Measurements from ENCODE around the gene DDX50.
"Not testable (repeated sequence)": the region's sequence is repeated elsewhere in the genome, so short reads cannot be mapped to it uniquely, and the experiment has no call there.

The DDX50 gene

DNA sequence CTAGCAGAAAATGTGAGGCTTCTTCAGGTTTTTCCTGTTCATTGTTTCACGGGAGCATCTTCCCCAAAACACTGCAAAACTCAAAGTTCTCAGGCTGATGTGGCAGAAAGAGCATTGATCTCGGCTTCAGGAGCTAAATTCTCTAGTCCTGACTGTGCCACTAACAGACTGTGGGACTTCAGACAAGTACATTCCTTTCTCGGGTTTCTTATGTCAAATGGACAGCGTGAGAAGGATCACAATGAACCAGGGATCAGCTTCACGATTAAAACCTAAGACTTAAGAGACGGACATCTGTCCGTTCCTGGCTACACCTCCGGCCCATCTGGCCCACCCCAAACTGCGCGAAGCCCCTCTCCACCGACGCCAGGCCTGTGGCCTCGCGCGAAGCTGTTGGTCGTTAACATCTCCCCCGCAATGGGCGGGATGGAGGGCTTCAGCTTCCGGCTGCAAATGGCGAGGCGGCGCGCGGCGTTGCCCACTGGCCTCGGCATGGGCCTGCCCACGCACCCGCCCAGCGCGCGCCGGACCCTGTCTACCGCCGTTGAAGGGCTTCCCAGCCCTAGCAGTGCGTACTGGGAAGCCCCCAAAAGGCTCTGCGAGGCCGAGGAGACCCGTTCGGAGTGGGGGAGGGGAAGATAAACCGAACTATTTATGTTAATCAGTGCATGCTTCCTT lies 549 bp upstream of the DDX50 start:
- peak; percentile 92 for DNase-seq (ENCODE audit: low spot score)

DNA sequence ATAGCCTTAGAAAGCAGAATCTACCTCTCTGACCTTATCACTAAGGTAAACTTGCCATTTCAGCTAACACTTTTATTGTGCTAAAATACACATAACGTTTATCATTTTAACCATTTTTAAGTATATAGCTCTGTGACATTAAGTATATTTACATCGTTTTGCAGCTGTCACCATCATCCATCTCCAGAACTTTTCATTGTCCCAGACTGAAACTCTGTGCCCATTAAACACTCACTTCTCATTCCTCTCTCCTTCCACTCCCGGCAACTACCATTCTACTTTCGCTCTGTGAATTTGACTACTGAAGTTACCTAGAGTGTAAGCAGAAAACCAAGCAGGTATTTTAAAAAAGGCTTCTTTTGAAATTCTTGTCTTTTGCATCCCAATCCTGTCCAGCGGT lies 1.3 kb downstream of the DDX50 start:
- DNase-seq (ENCODE audit: low spot score), result no peak

DNA sequence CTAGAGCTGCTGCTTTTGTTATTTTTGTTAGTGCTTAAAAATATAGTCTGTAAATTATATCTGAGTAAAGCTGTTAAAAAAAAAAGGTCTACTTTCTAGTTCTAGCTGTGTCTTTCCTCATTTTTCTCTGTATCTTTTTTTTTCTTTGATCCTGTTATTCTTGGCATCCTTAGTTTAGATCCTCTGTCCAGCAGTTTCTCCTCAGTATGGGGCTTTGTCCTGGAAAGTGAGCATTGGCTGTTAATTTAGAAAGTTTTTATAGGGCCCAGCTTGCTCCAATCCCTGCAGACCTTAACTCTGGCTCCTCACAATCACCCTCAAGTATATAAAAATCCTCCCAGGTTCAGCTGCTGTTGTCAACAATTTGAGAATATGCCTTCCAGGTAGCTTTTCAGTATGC lies 23.5 kb downstream of the DDX50 start:
- DNase-seq (ENCODE audit: low spot score), result no peak

DNA sequence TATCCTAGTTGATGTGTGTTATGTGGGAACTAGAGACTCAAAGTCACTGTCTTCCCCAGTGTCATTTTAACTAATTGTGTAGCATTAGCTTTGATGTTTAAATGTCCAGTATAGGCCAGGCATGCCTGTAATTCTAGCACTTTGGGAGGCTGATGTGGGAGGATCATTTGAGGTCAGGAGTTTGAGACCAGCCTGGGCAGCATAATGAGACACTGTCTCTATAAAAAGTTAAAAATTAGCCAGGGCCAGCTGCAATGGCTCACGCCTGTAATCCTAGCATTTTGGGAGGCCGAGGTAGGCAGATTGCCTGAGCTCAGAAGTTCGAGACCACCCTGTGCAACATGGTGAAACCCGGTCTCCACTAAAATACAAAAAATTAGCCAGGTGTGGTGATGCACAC lies 24.4 kb downstream of the DDX50 start:
- no peak for DNase-seq (ENCODE audit: low spot score)

DNA sequence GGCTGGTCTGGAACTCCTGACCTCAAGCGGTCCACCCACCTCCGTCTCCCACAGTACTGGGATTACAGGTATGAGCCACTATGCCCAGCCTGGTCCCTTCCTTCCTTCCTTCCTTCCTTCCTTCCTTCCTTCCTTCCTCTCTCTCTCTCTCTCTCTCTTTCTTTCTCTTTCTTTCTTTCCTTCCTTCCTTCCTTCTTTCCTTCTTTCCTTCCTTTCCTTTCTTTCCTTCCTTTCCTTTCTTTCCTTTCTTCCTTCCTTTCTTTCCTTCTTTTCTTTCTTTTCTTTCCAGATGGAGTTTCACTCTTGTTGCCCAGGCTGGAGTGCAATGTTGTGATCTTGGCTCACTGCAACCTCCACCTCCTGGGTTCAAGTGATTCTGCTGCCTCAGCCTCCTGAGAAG lies 28.0 kb downstream of the DDX50 start:
- not testable (repeated sequence) for DNase-seq (ENCODE audit: low spot score)

DNA sequence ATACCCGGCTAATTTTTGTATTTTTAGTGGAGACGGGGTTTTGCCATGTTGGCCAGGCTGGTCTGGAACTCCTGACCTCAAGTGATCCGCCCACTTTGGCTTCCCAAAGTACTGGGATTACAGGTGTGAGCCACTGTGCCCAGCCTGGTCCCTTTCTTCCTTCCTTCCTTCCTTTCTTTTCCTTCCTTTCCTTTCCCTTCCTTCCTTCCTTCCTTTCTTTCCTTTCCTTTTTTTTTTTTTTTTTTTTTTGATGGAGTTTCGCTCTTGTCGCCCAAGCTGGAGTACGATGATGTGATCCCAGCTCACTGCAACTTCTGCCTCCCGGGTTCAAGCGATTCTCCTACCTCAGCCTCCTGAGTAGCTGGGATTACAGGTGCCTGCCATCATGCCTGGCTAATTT lies 28.8 kb downstream of the DDX50 start:
- not testable (repeated sequence) for DNase-seq (ENCODE audit: low spot score)

DNA sequence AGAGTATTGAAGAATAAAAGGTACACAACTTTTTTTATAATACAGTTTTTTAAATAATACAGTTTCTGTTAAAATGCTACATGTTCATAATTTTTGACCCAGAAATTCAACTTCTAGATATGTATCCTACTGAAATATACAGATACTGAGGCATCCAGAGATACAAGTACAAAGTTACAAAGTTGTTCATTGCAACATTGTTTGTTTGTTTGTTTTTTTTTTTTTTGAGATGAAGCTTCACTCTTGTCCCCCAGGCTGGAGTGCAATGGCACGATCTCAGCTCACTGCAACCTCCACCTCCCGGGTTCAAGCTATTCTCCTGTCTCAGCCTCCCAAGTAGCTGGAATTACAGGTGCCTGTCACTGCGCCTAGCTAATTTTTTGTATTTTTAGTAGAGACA lies 31.7 kb downstream of the DDX50 start:
- DNase-seq (ENCODE audit: low spot score), result not testable (repeated sequence)

DNA sequence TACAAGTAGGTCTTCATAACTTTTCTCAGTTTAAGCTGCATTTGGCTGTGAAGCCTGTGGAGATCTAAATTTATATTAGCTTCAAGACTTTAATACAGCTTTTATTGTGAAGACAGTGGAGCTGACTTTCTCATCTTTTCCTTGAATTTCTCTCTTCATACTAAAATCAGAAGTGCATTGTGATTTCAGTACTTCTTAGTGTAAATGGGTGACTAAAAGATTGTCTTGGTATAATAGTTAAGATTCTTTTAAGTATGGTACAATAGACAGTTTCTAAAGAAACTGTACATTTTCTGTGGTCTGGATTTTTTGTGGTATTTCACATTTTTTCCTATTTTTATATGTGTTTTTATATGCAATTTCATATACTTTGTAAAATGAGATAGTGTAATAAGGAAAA lies 33.9 kb downstream of the DDX50 start:
- no peak for DNase-seq (ENCODE audit: low spot score)

DNA sequence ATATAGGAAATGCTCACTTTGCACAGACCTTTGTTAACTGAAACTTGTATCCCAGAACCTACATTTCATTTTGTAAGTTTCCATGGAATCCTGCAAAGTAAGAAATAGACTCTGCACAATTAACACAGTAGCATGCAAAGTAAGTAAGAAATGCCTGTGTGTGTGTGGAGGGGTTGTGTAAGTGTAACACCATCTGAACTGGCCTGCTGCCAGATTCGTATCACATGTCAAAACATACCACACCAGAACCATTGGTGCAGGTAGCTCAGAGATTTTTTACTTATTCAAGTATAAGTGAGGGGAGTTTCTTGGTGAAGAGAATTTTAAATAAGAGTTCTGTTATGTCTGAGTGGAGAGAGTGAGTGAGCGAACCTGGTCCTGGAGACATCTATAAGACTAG lies 37.0 kb downstream of the DDX50 start:
- no peak for DNase-seq (ENCODE audit: low spot score)

DNA sequence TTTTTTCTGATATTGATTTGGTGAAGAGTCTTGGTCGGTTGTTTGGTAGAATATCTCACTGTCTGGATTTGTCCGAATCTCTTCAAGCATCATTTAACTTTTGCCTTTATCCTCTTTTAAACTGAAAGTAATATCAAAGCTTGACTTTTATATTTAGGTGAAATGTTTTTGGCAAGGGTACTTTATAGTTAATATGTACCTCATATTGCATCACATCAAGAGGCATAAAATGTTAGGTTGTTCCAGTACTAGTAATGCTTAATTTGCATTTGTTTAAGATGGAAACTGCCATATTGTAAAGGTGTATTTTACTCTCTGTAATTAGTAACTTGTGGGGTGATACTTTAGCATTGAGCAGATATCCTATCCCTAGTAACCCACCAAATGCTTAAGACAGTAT lies 37.8 kb downstream of the DDX50 start:
- DNase-seq (ENCODE audit: low spot score), result no peak

DNA sequence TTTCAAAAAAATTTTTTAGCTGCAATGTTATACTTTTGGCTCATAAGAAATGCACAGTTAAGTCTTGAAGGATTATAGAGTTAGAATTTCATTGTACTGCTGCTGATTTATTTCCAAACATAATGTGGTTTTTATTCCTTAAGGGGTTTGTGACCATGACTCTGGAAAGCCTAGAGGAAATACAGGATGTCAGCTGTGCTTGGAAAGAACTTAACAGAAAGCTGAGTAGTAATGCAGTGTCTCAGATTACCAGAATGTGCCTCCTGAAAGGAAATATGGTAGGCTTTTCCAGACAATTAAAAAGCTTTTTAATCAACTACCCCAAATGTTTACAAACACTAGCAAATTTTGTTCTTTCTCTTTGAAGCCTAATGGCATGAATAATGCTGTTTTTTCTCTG lies 39.8 kb downstream of the DDX50 start:
- not testable (repeated sequence) for DNase-seq (ENCODE audit: low spot score)

DNA sequence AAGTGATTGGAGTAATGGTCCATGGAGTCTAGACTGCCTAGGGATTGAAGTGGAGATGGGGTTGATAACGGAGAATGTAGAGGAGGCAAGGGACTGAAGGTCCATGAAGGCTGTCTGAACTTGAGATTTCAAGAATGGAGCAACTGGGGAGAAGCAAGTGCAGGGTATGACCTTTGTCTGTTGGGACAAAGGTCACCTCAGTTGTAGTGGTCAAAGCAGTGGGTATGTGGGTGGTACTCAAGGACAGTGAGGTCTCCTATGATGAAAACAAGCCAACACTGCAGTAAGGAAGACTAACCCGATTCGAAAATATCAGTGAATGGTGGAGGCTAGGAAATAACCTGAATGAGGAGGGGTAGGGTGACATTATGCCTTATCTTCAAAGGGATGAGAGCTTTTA lies 49.5 kb downstream of the DDX50 start:
- DNase-seq (ENCODE audit: low spot score), result no peak

DNA sequence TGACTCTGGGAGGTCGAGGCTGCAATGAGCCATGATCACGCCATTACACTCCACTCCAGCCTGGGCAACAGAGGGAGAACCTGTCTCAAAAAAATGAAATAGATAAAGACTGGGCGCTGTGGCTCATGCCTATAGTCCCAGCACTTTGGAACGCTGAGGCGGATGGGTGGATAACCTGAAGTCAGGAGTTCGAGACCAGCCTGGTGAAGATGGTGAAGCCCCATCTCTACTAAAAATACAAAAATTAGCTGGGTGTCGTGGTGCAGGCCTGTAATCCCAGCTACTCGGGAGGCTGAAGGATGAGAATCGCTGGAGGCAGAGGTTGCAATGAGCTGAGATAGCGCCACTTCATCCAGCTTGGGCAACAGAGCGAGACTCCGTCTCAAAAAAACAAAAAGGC lies 53.8 kb downstream of the DDX50 start:
- DNase-seq (ENCODE audit: low spot score), result no peak

DNA sequence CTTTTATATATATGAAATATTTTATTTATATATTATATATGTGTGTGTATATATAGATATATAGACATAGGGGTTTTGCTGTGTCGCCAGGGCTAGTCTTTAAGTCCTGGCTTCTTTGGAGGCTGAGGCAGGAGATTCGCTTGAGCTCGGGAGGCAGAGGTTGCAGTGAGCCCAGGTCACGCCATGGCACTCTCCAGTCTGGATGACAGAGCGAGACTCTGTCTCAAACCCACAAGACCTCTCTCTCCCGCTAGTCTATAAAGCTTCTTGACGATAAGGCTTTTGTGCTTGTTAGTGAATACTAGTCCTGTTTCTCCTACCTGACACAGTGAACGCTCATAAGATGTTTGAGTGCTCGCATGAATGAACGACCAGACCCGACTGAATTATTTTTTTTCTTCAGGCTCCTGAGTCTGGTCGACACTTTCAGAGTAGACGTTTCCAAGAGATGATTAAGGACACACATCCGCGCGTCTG lies 54.3 kb downstream of the DDX50 start:
- DNase-seq (ENCODE audit: low spot score), result no peak

DNA sequence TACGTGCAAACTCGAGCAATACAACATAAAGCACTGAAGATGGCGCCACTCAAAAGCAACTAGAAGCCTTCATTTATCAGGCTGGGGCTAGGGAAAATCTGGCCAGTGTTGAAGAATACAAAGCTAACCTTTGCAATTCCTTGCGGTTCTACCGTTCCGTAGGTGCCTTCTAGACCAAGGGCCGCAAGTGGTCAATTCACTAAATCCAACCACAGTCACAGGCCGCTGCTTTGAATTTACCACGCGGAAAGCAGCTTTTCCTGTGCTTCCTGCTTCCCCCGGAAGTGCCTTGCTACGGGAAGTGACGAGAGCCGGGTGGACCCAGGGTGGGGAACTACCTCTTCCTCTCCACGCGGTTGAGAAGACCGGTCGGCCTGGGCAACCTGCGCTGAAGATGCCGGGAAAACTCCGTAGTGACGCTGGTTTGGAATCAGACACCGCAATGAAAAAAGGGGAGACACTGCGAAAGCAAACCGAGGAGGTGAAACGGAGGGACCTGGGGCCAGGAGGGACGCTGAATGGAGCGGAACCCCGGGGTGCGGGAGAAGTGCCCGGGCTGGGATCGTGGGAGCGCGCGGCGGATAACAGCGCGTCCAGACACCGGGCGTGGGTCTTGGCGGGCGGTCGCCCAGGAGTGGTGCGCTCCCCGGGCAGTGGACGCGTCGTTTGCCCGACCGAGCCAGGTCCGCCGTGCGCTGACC lies 54.9 kb downstream of the DDX50 start, which contains the start of gene DDX21:
TSS of gene DDX21 (plus strand) at position 339 of the 701 bp plus-strand sequence. CDS start at position 395, 56 bp downstream.
- peak; percentile 94 for DNase-seq (ENCODE audit: low spot score)

DNA sequence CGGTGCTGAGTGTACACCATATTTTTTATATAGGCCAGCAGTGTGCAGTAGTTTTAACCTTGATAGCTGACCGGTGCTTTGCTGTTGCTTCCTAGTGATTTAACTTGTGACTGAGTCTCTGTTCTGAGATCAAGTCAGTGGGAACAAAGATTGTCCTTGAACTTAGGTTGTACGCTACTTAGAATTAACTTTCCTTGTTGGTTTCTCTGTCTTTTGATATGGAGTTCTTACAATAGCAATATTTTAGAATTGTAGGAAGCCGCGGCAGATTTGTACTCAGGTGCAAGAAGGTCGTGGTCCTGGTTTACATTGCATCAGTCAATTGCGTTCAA lies 56.1 kb downstream of the DDX50 start:
- no peak for DNase-seq (ENCODE audit: low spot score)

DNA sequence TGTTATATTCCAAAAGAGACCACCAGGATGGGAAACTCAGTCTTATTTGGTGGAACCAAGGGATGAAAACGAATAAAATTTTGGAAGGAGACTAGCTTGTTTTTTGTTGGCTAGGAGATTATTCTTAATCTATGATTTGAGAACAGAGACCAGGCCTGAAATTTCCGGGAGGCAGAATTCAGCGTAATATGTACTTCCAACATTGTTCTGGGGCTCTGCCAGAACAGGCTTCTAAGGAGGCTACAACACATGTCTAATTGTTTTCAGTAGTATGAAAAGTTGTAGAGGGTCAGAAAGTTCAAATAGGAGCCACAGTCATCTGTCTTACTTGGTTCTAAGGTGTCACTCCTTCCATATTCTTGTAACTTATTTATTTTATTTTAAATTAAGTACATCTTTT lies 56.5 kb downstream of the DDX50 start:
- DNase-seq (ENCODE audit: low spot score), result no peak

DNA sequence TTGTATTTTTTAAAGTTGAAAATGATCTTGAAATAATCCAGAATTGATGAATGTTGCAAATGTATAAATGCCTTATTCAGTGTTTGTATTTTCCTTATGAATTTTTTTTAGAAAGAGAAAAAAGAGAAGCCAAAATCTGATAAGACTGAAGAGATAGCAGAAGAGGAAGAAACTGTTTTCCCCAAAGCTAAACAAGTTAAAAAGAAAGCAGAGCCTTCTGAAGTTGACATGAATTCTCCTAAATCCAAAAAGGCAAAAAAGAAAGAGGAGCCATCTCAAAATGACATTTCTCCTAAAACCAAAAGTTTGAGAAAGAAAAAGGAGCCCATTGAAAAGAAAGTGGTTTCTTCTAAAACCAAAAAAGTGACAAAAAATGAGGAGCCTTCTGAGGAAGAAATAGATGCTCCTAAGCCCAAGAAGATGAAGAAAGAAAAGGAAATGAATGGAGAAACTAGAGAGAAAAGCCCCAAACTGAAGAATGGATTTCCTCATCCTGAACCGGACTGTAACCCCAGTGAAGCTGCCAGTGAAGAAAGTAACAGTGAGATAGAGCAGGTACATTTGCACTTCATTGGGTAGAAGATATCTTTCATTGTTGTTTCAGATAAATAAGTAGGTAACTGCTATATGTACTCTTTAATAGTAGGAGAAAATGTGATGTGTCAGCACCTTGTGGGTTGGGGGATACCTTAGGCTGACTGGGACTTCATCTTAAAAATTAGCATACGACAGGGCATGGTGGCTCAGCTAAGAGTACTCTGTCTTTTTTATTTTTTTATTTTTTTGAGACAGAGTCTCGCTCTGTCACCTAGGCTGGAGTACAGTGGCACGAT lies 58.8 kb downstream of the DDX50 start:
- DNase-seq (ENCODE audit: low spot score), result no peak

DNA sequence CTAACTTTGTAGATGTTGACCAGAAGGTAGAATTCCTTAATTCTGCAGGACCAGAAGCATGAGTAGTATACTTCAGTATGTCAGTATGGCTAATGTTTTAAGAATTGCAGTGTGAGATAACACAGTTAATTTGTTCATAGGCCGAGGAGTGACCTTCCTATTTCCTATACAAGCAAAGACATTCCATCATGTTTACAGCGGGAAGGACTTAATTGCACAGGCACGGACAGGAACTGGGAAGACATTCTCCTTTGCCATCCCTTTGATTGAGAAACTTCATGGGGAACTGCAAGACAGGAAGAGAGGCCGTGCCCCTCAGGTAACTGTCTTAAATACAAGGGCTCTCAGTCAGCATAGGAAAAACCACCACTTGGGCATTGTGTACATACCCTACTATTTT lies 62.0 kb downstream of the DDX50 start:
- no peak for DNase-seq (ENCODE audit: low spot score)

DNA sequence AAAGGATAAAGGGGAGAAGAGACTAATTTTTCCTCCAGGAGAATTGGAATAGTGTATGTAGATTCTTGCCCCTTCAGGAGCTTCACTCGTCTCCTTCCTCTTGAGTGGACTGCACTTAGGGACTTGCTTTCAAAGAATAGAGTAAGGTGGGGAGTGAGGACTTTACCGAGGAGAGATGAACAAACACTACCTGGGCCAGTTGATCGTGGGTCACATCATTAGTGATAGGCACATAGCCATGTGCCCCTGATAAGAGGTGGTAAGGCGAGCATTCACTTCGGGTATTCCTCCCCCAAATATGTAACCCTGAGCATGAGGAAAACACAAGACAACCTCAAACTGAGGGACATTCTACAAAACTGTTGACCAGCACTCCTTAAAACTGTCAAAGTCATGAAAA lies 72.9 kb downstream of the DDX50 start:
- no peak for DNase-seq (ENCODE audit: low spot score)

DNA sequence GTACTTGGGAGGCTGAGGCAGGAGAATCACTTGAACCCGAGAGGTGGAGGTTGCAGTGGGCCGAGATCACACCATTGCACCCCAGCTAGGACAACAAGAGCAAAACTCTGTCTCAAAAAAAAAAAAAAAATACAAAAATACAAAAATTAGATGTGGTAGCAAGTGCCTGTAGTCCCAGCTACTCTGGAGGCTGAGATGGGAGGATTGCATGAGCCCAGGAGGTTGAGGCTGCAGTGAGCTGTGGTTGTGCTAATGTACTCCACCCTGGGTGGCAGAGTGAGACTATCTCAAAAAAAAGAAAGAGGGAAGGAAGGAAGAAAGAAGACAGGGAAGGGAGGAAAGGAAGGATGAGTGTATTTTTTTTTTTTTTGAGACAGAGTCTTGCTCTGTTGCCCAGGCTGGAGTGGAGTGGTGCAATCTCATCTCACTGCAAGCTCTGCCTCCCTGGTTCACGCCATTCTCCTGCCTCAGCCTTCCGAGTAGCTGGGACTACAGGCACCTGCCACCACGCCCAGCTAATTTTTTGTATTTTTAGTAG lies 74.9 kb downstream of the DDX50 start:
- not testable (repeated sequence) for DNase-seq (ENCODE audit: low spot score)

DNA sequence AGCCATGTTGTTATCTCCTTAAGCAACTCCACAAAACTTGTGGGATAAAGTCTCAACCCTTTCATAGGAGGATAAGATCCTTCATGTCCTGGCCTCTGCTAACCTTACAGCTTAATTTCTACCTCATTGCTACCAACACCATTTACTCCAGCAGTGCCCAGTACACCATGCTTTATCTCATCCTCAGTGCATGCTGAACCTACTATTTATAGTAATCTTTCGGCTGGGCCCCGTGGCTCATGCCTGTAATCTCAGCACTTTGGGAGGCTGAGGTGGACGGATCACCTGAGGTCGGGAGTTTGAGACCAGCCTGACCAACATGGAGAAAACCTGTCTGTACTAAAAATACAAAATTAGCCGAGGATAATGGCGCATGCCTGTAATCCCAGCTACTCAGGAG lies 78.6 kb downstream of the DDX50 start:
- not testable (repeated sequence) for DNase-seq (ENCODE audit: low spot score)

DNA sequence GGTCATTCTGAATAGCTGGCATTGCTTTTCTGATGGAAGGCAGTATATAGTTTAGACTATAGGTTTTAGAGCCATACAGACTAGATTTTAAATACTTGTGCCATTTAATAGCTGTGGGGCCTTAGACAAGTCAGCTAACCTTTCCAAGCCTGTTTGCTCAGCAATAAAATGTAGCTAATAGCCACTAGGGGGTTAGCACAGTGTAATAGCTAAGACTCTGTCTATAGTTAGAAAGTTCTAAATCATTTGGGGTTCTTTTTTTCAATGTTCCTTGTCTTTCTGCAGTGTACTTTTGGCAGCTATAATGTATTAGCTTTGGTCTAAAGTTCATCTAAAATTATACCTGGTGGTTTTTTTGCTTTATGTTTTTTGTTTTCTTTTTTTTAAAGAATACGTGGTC lies 80.0 kb downstream of the DDX50 start:
- DNase-seq (ENCODE audit: low spot score), result no peak
